ENCODE measurements around the gene KIF5B. TPM values are rescaled to one million over a fixed set of nuclear protein-coding genes. Genes with fewer than 3 reads are reported as not detected.
A peak's percentile ranks its signal among the peaks of the same experiment; 100 is the strongest.

Gene KIF5B
- total and polyA plus RNA-seq, 9 of the 15 experiments (the other 6 are each of a cell fraction or from before 2014, with no cell fraction given), result 24.4 to 94.4 (median 68.9) TPM

DNA sequence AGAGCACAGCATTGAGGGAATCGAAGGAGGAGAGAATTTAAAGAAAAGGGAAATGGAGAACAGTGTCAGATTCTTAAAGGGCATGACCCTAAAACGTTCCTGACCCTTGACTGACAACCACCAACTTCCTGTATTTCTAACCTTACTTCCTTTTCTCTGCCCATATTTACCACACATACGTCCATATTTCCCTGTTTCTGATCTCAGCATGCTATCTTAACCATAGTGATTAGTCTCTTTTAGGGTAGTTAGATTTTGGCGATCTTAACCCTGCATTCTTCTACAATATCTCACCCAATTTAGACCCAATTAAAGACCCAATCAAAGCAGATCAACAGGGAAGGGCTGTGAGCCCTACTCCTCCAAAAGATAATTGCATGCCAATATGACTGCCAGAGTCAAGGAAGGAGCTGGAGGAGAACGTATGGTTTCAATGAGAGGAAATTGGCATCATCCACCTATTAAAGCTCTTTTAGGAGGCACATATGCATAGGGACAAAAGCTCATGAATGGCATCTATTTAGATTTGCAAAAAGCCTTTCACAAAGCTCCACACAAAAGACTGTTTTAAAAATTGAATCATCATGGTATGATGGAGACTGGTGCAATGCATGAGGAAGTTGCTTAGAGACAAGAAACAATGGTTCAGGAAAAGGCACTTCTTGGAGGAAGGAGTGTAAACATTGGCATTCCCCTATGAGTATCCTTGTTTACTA lies 78.6 kb downstream of the KIF5B start (continued):
- TF ChIP-seq, protein P1, sequence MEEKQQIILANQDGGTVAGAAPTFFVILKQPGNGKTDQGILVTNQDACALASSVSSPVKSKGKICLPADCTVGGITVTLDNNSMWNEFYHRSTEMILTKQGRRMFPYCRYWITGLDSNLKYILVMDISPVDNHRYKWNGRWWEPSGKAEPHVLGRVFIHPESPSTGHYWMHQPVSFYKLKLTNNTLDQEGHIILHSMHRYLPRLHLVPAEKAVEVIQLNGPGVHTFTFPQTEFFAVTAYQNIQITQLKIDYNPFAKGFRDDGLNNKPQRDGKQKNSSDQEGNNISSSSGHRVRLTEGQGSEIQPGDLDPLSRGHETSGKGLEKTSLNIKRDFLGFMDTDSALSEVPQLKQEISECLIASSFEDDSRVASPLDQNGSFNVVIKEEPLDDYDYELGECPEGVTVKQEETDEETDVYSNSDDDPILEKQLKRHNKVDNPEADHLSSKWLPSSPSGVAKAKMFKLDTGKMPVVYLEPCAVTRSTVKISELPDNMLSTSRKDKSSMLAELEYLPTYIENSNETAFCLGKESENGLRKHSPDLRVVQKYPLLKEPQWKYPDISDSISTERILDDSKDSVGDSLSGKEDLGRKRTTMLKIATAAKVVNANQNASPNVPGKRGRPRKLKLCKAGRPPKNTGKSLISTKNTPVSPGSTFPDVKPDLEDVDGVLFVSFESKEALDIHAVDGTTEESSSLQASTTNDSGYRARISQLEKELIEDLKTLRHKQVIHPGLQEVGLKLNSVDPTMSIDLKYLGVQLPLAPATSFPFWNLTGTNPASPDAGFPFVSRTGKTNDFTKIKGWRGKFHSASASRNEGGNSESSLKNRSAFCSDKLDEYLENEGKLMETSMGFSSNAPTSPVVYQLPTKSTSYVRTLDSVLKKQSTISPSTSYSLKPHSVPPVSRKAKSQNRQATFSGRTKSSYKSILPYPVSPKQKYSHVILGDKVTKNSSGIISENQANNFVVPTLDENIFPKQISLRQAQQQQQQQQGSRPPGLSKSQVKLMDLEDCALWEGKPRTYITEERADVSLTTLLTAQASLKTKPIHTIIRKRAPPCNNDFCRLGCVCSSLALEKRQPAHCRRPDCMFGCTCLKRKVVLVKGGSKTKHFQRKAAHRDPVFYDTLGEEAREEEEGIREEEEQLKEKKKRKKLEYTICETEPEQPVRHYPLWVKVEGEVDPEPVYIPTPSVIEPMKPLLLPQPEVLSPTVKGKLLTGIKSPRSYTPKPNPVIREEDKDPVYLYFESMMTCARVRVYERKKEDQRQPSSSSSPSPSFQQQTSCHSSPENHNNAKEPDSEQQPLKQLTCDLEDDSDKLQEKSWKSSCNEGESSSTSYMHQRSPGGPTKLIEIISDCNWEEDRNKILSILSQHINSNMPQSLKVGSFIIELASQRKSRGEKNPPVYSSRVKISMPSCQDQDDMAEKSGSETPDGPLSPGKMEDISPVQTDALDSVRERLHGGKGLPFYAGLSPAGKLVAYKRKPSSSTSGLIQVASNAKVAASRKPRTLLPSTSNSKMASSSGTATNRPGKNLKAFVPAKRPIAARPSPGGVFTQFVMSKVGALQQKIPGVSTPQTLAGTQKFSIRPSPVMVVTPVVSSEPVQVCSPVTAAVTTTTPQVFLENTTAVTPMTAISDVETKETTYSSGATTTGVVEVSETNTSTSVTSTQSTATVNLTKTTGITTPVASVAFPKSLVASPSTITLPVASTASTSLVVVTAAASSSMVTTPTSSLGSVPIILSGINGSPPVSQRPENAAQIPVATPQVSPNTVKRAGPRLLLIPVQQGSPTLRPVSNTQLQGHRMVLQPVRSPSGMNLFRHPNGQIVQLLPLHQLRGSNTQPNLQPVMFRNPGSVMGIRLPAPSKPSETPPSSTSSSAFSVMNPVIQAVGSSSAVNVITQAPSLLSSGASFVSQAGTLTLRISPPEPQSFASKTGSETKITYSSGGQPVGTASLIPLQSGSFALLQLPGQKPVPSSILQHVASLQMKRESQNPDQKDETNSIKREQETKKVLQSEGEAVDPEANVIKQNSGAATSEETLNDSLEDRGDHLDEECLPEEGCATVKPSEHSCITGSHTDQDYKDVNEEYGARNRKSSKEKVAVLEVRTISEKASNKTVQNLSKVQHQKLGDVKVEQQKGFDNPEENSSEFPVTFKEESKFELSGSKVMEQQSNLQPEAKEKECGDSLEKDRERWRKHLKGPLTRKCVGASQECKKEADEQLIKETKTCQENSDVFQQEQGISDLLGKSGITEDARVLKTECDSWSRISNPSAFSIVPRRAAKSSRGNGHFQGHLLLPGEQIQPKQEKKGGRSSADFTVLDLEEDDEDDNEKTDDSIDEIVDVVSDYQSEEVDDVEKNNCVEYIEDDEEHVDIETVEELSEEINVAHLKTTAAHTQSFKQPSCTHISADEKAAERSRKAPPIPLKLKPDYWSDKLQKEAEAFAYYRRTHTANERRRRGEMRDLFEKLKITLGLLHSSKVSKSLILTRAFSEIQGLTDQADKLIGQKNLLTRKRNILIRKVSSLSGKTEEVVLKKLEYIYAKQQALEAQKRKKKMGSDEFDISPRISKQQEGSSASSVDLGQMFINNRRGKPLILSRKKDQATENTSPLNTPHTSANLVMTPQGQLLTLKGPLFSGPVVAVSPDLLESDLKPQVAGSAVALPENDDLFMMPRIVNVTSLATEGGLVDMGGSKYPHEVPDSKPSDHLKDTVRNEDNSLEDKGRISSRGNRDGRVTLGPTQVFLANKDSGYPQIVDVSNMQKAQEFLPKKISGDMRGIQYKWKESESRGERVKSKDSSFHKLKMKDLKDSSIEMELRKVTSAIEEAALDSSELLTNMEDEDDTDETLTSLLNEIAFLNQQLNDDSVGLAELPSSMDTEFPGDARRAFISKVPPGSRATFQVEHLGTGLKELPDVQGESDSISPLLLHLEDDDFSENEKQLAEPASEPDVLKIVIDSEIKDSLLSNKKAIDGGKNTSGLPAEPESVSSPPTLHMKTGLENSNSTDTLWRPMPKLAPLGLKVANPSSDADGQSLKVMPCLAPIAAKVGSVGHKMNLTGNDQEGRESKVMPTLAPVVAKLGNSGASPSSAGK (IDR thresholded peaks at IDR 0.05), result 0 out of 2 replicates have a peak, but pooled peaks have one; percentile 8
- TF ChIP-seq FOSL1 (tag; conservative IDR thresholded peaks at IDR 0.05), result peak; percentile 32; the same call in 1 of the 2 replicates

Measured in K562 (cell line).